Stimulated activated naive CD8-positive, alpha-beta T cell treated with anti-CD3 and anti-CD28 coated beads, Interleukin-15, Interleukin-2, amounts not matched to agents 100 ng/mL and 50 ng/mL, for 24 hours (primary cell): ENCODE results near the gene IL17REL.

Experiments
- H3K27ac Mint-ChIP-seq: one replicate; pipeline ENCODE4 v1.8.0; 2021; ENCODE audit warnings: mild to moderate bottlenecking, mixed read lengths
- H3K27me3 Mint-ChIP-seq: one replicate; pipeline ENCODE4 v1.8.0; 2021; ENCODE audit warnings: mixed read lengths
- H3K36me3 Mint-ChIP-seq: one replicate; pipeline ENCODE4 v1.8.0; 2021; ENCODE audit warnings: low read depth, mixed read lengths
- H3K4me1 Mint-ChIP-seq: one replicate; pipeline ENCODE4 v1.8.0; 2021; ENCODE audit warnings: low read depth, mixed read lengths
- H3K4me3 Mint-ChIP-seq: one replicate; pipeline ENCODE4 v1.8.0; 2021; ENCODE audit warnings: mild to moderate bottlenecking, mixed read lengths
- H3K9me3 Mint-ChIP-seq: one replicate; pipeline ENCODE4 v1.8.0; 2021; ENCODE audit warnings: mixed read lengths

IL17REL gene

DNA sequence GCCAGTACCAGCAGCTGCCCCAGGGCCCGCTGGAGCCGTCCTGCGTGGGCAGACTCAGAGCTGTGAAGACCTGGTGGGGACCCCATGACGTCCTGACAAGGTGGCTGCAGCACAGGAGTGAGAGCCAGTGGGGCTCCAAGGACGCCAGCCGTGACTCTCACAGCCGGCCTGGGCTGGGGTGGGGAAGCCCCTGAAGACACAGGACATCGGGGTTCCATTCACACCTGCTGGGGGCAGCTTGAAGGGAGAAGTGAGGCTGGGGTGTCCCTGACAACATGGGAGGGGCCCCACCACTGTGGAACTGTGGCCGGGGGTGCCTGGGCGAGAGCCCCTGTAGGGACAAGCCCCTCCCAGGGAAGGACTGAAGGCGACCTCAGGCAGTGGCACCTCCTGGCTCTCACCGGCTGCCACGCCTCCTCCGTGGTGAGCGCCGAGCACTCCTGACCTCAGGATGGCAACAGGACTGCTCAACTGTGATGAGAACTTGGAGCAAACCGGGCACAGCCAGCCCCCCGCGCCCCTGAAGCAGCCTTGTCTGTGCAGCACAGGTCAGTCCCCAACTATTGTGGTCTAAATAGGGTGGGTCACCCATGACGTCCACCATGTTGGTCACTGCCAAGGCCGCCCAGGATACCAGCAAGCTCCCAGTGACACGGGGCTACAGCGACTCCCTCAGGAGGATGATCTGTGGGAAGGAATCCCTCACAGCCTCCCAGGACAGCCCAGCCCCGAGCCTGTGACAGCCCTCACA lies 22.7 kb upstream of the IL17REL start:
- Mint-ChIP-seq H3K27me3 (no peaks in the 10 kb centered on the region), H3K4me1 (peaks cover 10% of the 10 kb centered on the region), H3K4me3 (no peak overlapping the region), H3K9me3 (peaks cover 9% of the 10 kb centered on the region), H3K27ac (no peak overlapping the region), H3K36me3 (no peaks in the 10 kb centered on the region)

DNA sequence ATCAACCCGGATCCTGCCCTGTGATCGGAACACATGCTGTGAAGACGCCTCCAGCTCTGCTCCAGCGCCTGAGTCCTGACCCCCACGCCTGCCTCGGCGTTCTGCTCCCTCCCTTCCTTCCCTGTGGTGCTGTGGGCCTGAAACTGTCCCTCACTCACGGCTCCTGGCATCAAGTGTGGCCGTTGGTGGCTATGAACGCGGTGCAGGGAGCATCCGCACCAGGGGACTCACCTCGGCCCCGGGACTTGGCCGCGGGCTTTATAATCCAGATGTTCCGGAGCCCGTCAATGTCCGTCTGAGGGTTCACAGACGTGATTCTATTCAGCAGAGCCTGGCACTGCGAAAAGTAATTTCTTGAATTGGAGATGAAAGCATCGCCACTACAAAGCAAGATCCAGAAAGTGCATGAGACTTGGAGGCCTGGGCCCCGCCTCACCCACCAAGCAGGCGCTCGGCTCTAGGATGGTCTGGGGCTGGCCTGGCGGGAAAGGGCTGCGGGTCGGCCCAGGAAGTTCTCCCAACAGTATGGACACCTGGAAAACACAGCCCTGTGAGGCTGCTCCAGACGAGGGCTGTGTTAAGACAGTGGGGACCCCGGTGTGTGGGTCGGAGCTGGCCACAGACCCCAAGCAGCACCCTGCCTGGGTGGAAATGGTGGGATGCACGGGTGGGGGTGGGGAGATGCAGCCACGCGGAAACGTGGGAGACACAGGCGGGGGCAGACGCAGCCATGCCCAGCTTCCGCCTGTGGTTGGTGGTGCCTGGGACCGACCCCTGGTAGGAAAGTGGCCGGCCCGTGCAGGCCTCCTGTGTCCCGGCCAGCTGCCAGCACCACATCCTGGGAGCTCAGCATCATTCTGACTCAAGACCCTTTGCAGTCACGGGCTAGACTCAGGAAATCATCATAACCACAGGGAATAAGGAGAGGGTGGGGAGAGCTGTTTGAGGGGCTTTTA lies 21.8 kb upstream of the IL17REL start:
- H3K27ac Mint-ChIP-seq, result no peak overlapping the region
- peaks cover 7% of the 10 kb centered on the region for H3K9me3 Mint-ChIP-seq
- H3K4me1 Mint-ChIP-seq, result peaks cover 16% of the 10 kb centered on the region
- no peaks in the 10 kb centered on the region for H3K36me3 Mint-ChIP-seq
- no peaks in the 10 kb centered on the region for H3K27me3 Mint-ChIP-seq
- H3K4me3 Mint-ChIP-seq, result no peak overlapping the region

DNA sequence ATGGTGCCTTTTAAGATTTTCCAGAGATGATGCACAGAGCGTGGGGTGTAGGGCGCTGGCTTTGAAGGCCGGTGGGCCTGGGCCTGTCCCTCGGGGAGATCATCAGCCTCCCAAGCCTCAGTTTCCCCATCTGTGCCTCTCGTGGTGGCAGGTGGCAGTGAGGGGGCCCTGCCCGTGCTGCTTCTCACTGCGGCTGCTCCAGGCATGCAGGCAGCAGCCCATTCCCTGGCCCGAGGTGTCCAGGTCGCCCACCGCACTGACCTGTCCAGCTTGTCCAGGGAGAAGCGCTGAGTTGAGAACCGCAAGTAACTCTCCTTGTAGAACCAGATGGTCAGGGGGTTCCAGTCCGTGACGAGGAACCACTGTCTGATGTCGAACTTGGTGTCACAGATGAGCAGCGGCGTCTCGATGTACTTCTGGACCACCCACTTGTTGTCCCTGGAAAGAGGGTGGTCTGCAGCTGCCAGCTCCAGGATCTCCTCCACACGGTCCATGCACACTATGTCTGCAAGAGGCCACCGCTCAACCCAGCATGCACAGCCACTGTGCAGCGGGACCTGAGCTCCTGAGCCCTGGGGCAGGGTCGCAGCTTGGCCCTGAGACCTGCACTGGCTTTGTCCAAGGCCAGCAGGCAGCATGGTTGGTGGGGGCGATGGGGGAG lies 20.5 kb upstream of the IL17REL start:
- no peaks in the 10 kb centered on the region for H3K36me3 Mint-ChIP-seq
- no peak overlapping the region for H3K27ac Mint-ChIP-seq
- peaks cover 20% of the 10 kb centered on the region for H3K4me1 Mint-ChIP-seq
- H3K27me3 Mint-ChIP-seq, result no peaks in the 10 kb centered on the region
- H3K4me3 Mint-ChIP-seq, result no peak overlapping the region
- peaks cover under 1% of the 10 kb centered on the region for H3K9me3 Mint-ChIP-seq

GRCh38 chr22:50032109-50032871 lies 19.7 kb upstream of the IL17REL start:
- Mint-ChIP-seq H3K4me1 (peaks cover 28% of the 10 kb centered on the region), H3K27me3 (no peaks in the 10 kb centered on the region), H3K9me3 (no peaks in the 10 kb centered on the region), H3K36me3 (peaks cover 3% of the 10 kb centered on the region), H3K4me3 (no peak overlapping the region), H3K27ac (no peak overlapping the region)

- Mint-ChIP-seq H3K27me3 (peaks cover 3% of the 10 kb centered on the region), H3K27ac (no peak overlapping the region), H3K36me3 (peaks cover 3% of the 10 kb centered on the region), H3K4me1 (peaks cover 33% of the 10 kb centered on the region), H3K9me3 (no peaks in the 10 kb centered on the region), H3K4me3 (no peak overlapping the region)
Observed at GRCh38 chr22:50031189-50032091, 18.9 kb upstream of the IL17REL start.

DNA sequence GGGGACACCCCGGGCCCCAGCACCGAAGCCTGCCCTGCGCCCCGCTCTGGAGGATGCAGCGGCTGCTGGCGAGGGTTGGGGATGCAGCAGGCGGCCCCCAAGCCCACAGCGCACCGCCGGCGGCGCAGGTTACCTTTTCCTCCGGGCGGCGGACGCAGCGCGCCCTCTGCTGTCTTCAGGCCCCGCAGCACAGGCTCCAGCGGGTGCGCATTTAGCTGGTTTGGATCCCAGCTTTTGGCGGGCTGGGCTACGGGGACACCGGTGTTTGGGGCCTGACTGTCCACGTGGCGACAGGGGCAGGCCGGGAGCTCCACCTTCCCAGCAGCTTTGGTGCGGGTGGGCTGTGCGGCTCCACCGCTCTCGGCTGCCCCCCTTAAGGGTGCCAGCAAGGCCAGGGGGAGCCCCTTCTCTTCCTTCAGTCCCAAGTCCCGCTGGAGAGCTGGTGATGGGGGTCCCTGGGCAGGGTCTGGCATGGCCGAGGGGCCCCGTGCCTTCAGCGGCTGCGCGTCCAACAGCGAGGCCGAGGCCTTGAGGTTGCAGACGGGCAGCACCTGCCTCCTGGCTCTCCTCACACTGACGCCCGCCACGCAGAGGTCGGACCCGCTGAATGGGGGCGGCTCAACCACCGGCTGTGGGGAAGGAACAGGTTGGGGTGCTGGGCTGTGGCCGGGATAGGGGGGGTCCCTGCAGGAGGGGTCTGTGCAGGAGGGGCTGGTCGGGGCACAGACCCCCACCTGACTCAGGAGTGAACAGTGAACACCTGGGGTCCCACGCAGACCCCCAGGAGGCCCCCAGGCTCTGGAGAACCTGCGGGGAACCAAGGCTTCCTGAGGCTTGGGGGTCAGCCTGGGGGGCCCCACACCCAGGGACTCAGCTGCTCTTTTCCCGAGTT lies 18.0 kb upstream of the IL17REL start:
- Mint-ChIP-seq H3K27ac (no peak overlapping the region), H3K27me3 (peaks cover 7% of the 10 kb centered on the region), H3K9me3 (no peaks in the 10 kb centered on the region), H3K36me3 (peaks cover 3% of the 10 kb centered on the region), H3K4me3 (no peak overlapping the region), H3K4me1 (peaks cover 37% of the 10 kb centered on the region)

DNA sequence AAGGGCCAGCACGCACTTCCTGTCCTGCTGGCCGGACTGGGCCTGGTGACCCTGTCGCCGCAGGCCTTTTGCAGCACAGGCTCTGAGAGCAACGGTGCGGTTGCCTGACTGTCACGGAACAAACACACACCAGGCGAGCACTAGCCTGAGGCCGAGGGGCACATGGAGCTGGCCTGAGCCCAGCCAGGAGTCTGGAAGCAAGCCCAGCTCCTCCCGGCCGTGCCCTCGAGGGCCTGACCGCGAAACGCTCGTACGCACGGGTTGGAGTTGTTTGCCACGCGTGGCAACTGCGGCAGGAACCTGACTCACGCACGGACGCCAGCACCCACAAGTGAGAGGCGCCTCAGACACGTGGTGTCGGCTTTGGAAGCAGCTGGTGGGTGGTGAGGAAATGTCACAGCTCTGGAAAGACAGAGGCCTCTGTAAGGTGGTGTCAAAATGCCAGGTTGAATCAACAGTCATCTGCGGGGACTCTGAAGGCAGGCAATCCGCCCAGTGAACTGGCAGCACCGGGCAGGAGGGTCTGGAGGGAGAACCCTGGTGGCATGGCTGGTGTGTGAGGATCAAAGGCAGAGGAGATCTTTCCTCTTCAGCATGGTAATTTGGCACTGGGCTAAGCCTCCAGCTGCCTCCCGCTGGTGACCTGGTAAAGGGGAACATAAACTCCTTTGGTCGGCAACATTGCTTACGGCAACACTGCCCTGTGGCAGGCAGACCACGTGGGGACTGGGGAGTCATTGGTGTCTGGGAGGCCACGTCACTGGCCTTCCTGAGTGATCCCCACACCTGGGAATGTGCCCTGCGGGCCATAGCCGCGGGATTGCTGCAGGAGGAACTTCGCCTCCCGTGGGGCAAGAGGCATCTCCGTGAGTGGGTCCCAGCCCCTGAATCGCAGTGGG lies 15.3 kb upstream of the IL17REL start:
- Mint-ChIP-seq H3K27me3 (peaks cover 7% of the 10 kb centered on the region), H3K36me3 (peaks cover 3% of the 10 kb centered on the region), H3K27ac (peak overlapping the region; percentile 82), H3K4me3 (no peak overlapping the region), H3K4me1 (peaks cover 37% of the 10 kb centered on the region), H3K9me3 (no peaks in the 10 kb centered on the region)

DNA sequence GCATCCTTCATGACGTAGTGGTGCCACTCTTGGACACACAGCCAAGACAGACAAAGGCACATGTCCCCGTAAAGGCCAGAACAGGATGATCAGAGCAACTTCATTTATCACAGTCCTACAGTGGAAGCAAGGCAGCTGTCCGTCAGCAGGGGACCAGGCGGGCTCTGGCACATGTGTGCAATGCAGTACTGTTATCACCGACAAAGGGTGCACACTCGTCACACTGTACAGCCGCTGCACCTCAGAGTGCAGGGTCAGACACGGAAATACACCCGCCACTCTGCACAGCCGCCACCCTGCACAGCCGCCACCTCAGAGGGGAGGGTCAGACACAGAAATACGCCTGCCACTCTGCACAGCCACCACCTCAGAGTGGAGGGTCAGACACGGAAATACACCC lies 13.4 kb upstream of the IL17REL start:
- peaks cover 37% of the 10 kb centered on the region for H3K4me1 Mint-ChIP-seq
- H3K27ac Mint-ChIP-seq, result no peak overlapping the region
- H3K4me3 Mint-ChIP-seq, result no peak overlapping the region
- H3K9me3 Mint-ChIP-seq, result no peaks in the 10 kb centered on the region
- peaks cover 7% of the 10 kb centered on the region for H3K27me3 Mint-ChIP-seq
- peaks cover 3% of the 10 kb centered on the region for H3K36me3 Mint-ChIP-seq

GRCh38 chr22:50022171-50022819 lies 9.7 kb upstream of the IL17REL start:
- Mint-ChIP-seq H3K4me3 (no peak overlapping the region), H3K27me3 (peaks cover 7% of the 10 kb centered on the region), H3K9me3 (no peaks in the 10 kb centered on the region), H3K36me3 (peaks cover under 1% of the 10 kb centered on the region), H3K27ac (no peak overlapping the region), H3K4me1 (peaks cover 20% of the 10 kb centered on the region)

DNA sequence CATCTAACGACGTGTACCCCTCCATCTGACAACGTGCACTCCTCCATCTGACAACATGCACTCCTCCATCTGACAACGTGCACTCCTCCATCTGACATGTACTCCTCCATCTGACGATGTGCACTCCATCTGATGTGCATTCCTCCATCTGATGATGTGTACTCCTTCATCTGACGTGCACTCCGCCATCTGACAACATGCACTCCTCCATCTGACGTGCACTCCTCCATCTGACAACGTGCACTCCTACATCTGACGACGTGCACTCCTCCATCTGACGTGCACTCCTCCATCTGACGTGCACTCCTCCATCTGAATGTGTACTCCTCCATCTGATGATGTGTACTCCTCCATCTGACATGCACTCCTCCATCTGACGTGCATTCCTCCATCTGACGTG lies 8.0 kb upstream of the IL17REL start:
- H3K9me3 Mint-ChIP-seq, result no peaks in the 10 kb centered on the region
- H3K36me3 Mint-ChIP-seq, result peaks cover 4% of the 10 kb centered on the region
- no peaks in the 10 kb centered on the region for H3K27me3 Mint-ChIP-seq
- no peak overlapping the region for H3K4me3 Mint-ChIP-seq
- H3K27ac Mint-ChIP-seq, result no peak overlapping the region
- peaks cover 11% of the 10 kb centered on the region for H3K4me1 Mint-ChIP-seq

GRCh38 chr22:50019316-50019715 lies 6.8 kb upstream of the IL17REL start:
- no peak overlapping the region for H3K27ac Mint-ChIP-seq
- H3K4me1 Mint-ChIP-seq, result peaks cover 1% of the 10 kb centered on the region
- H3K27me3 Mint-ChIP-seq, result no peaks in the 10 kb centered on the region
- no peaks in the 10 kb centered on the region for H3K9me3 Mint-ChIP-seq
- H3K36me3 Mint-ChIP-seq, result peaks cover 4% of the 10 kb centered on the region
- peak overlapping the region; percentile 74 for H3K4me3 Mint-ChIP-seq
